ENCODE measurements around the gene TTLL3.

The TTLL3 gene

GRCh38 chr3:9812870-9813483 is 2.9 kb downstream of the TTLL3 start:
- TF ChIP-seq CTCF (IDR thresholded peaks at IDR 0.05; ENCODE audit: low read length, missing control alignments) = no peak
- no peak for DNase-seq (ENCODE audit: low read depth)
- H3K4me3 ChIP-seq (replicated peaks; ENCODE audit: low read depth, low read length) = no peak overlapping the region

GRCh38 chr3:9815986-9816385 is 5.9 kb downstream of the TTLL3 start:
- DNase-seq (ENCODE audit: low read depth) = no peak
- no peak overlapping the region for H3K4me3 ChIP-seq (replicated peaks; ENCODE audit: low read depth, low read length)
- no peak for TF ChIP-seq CTCF (IDR thresholded peaks at IDR 0.05; ENCODE audit: low read length, missing control alignments)

GRCh38 chr3:9817436-9817835 is 7.4 kb downstream of the TTLL3 start:
- no peak overlapping the region for H3K4me3 ChIP-seq (replicated peaks; ENCODE audit: low read depth, low read length)
- TF ChIP-seq CTCF (IDR thresholded peaks at IDR 0.05; ENCODE audit: low read length, missing control alignments) = no peak
- DNase-seq (ENCODE audit: low read depth) = no peak

- no peak for TF ChIP-seq CTCF (IDR thresholded peaks at IDR 0.05; ENCODE audit: low read length, missing control alignments)
- no peak for DNase-seq (ENCODE audit: low read depth)
- no peak overlapping the region for H3K4me3 ChIP-seq (replicated peaks; ENCODE audit: low read depth, low read length)
Observed at GRCh38 chr3:9818666-9819335, 8.7 kb downstream of the TTLL3 start.

GRCh38 chr3:9820543-9820942 is 10.5 kb downstream of the TTLL3 start:
- no peak for TF ChIP-seq CTCF (IDR thresholded peaks at IDR 0.05; ENCODE audit: low read length, missing control alignments)
- DNase-seq (ENCODE audit: low read depth) = no peak
- H3K4me3 ChIP-seq (replicated peaks; ENCODE audit: low read depth, low read length) = no peak overlapping the region

GRCh38 chr3:9820946-9821345 is 10.9 kb downstream of the TTLL3 start:
- H3K4me3 ChIP-seq (replicated peaks; ENCODE audit: low read depth, low read length) = no peak overlapping the region
- TF ChIP-seq CTCF (IDR thresholded peaks at IDR 0.05; ENCODE audit: low read length, missing control alignments) = peak; percentile 48
- DNase-seq (ENCODE audit: low read depth) = peak; percentile 46
